Natural killer cell treated with Interleukin-12 subunit alpha and Interleukin-12 subunit beta and Interleukin-15 and Interleukin-18, amount 100 ng/mL, for 72 hours (primary cell): ENCODE results near the gene TNFRSF4. TPM values are rescaled to one million over a fixed set of nuclear protein-coding genes. Genes with fewer than 3 reads are reported as not detected.

ENCODE experiments used
- ATAC-seq, 2 donors: fragments of 150-1000 bp; cut with Tn5 transposase in 1 of 2; sonication (Bioruptor Pico), chemical (Tn5 transposase) in 1 of 2; 2 replicates each; pipeline ENCODE4 v1.10.0; 2021
- DNase-seq: peaks from one replicate; pipeline ENCODE4 v3.0.0; 2022; ENCODE audit warnings: low spot score
- H3K27ac Mint-ChIP-seq, 2 donors: 1 replicate in 1 of 2; 2 replicates in 1 of 2; pipeline ENCODE4 v1.8.0; 2022; ENCODE audit warnings: mixed read lengths in 2 of 2, mild to moderate bottlenecking in 1 of 2, moderate library complexity in 1 of 2
- H3K27me3 Mint-ChIP-seq, 2 donors: 1 replicate in 1 of 2; 2 replicates in 1 of 2; pipeline ENCODE4 v1.8.0; 2022; ENCODE audit warnings: mixed read lengths in 2 of 2
- H3K36me3 Mint-ChIP-seq: one replicate; pipeline ENCODE4 v1.8.0; 2022; ENCODE audit warnings: mixed read lengths
- H3K4me1 Mint-ChIP-seq, 2 donors: 1 replicate in 1 of 2; 2 replicates in 1 of 2; pipeline ENCODE4 v1.8.0; 2022; ENCODE audit warnings: low read depth in 2 of 2, mixed read lengths in 2 of 2, mild to moderate bottlenecking in 1 of 2
- H3K4me3 Mint-ChIP-seq: one replicate; pipeline ENCODE4 v1.8.0; 2022; ENCODE audit warnings: mixed read lengths
- H3K9me3 Mint-ChIP-seq: 2 replicates; pipeline ENCODE4 v1.8.0; 2022; ENCODE audit warnings: mixed read lengths
- total RNA-seq, 2 donors: library from RNA; stranded (reverse); gene quantifications; one replicate each; pipeline ENCODE4 v1.2.3, GENCODE V29; 2022

Gene TNFRSF4
- total RNA-seq, 2 donors from 2014 or later: 56.8 to 305 TPM

GRCh38 chr1:1168451-1169411 lies 45.2 kb downstream of the TNFRSF4 start:
- Mint-ChIP-seq H3K9me3 (no peaks in the 10 kb centered on the region), H3K4me3 (no peak overlapping the region), H3K36me3 (no peaks in the 10 kb centered on the region), H3K27me3 (peaks cover 0 to 2% of the 10 kb centered on the region in 2 donors), H3K27ac (no peak overlapping the region), H3K4me1 (peaks cover 5 to 14% of the 10 kb centered on the region in 2 donors)
- no peak for ATAC-seq
- no peak for DNase-seq

GRCh38 chr1:1167841-1168450 lies 46.0 kb downstream of the TNFRSF4 start:
- peaks cover 0 to 2% of the 10 kb centered on the region in 2 donors for H3K27me3 Mint-ChIP-seq
- H3K4me3 Mint-ChIP-seq: no peak overlapping the region
- ATAC-seq (no peak), DNase-seq (no peak)
- H3K4me1 Mint-ChIP-seq: peaks cover 5 to 14% of the 10 kb centered on the region in 2 donors
- no peaks in the 10 kb centered on the region for H3K36me3 Mint-ChIP-seq
- H3K9me3 Mint-ChIP-seq: no peaks in the 10 kb centered on the region
- H3K27ac Mint-ChIP-seq: no peak overlapping the region

GRCh38 chr1:1167398-1167821 lies 46.5 kb downstream of the TNFRSF4 start:
- Mint-ChIP-seq H3K4me1 (peaks cover 5 to 14% of the 10 kb centered on the region in 2 donors), H3K36me3 (no peaks in the 10 kb centered on the region), H3K4me3 (no peak overlapping the region), H3K27me3 (peaks cover 0 to 2% of the 10 kb centered on the region in 2 donors), H3K9me3 (no peaks in the 10 kb centered on the region), H3K27ac (no peak overlapping the region)
- DNase-seq: no peak
- no peak for ATAC-seq

- Mint-ChIP-seq H3K9me3 (no peaks in the 10 kb centered on the region), H3K4me1 (peaks cover 5 to 9% of the 10 kb centered on the region in 2 donors), H3K27ac (no peak overlapping the region), H3K27me3 (no peaks in the 10 kb centered on the region), H3K4me3 (no peak overlapping the region), H3K36me3 (no peaks in the 10 kb centered on the region)
- ATAC-seq (no peak), DNase-seq (peak; percentile 56)
Measured at GRCh38 chr1:1166642-1167397, 47.1 kb downstream of the TNFRSF4 start.

- no peaks in the 10 kb centered on the region for H3K27me3 Mint-ChIP-seq
- H3K4me3 Mint-ChIP-seq: peak overlapping the region; percentile 36
- peaks cover 5 to 9% of the 10 kb centered on the region in 2 donors for H3K4me1 Mint-ChIP-seq
- DNase-seq (peak; percentile 59), ATAC-seq (peak in 1 of 2 donors; percentile 25)
- H3K27ac Mint-ChIP-seq: peak overlapping the region in 1 of 2 donors; percentile 47
- no peaks in the 10 kb centered on the region for H3K9me3 Mint-ChIP-seq
- H3K36me3 Mint-ChIP-seq: no peaks in the 10 kb centered on the region
Measured at GRCh38 chr1:1165900-1166421, 48.0 kb downstream of the TNFRSF4 start.

- H3K27ac Mint-ChIP-seq: peak overlapping the region in 1 of 2 donors; percentile 47
- no peaks in the 10 kb centered on the region for H3K36me3 Mint-ChIP-seq
- H3K9me3 Mint-ChIP-seq: no peaks in the 10 kb centered on the region
- DNase-seq (no peak), ATAC-seq (no peak)
- no peaks in the 10 kb centered on the region for H3K27me3 Mint-ChIP-seq
- peaks cover 5 to 9% of the 10 kb centered on the region in 2 donors for H3K4me1 Mint-ChIP-seq
- peak overlapping the region; percentile 36 for H3K4me3 Mint-ChIP-seq
Measured at GRCh38 chr1:1165485-1165884, 48.5 kb downstream of the TNFRSF4 start.

- Mint-ChIP-seq H3K9me3 (no peaks in the 10 kb centered on the region), H3K27me3 (no peaks in the 10 kb centered on the region), H3K36me3 (no peaks in the 10 kb centered on the region), H3K4me3 (no peak overlapping the region), H3K27ac (no peak overlapping the region), H3K4me1 (peaks cover 5 to 6% of the 10 kb centered on the region in 2 donors)
- ATAC-seq (no peak), DNase-seq (no peak)
Measured at GRCh38 chr1:1164701-1165451, 49.1 kb downstream of the TNFRSF4 start.

- H3K36me3 Mint-ChIP-seq: no peaks in the 10 kb centered on the region
- H3K9me3 Mint-ChIP-seq: no peaks in the 10 kb centered on the region
- peaks cover 5 to 6% of the 10 kb centered on the region in 2 donors for H3K4me1 Mint-ChIP-seq
- no peak overlapping the region for H3K4me3 Mint-ChIP-seq
- ATAC-seq (no peak), DNase-seq (no peak)
- H3K27ac Mint-ChIP-seq: peak overlapping the region; percentile 41 to 43
- H3K27me3 Mint-ChIP-seq: no peaks in the 10 kb centered on the region
Measured at GRCh38 chr1:1164361-1164700, 49.6 kb downstream of the TNFRSF4 start.

GRCh38 chr1:1163538-1164070 lies 50.3 kb downstream of the TNFRSF4 start:
- peaks cover 5 to 6% of the 10 kb centered on the region in 2 donors for H3K4me1 Mint-ChIP-seq
- H3K27ac Mint-ChIP-seq: peak overlapping the region; percentile 41 to 43
- no peaks in the 10 kb centered on the region for H3K9me3 Mint-ChIP-seq
- no peaks in the 10 kb centered on the region for H3K36me3 Mint-ChIP-seq
- no peak overlapping the region for H3K4me3 Mint-ChIP-seq
- ATAC-seq (no peak), DNase-seq (peak; percentile 60)
- no peaks in the 10 kb centered on the region for H3K27me3 Mint-ChIP-seq

GRCh38 chr1:1162597-1163537 lies 51.1 kb downstream of the TNFRSF4 start:
- Mint-ChIP-seq H3K4me3 (no peak overlapping the region), H3K27me3 (no peaks in the 10 kb centered on the region), H3K4me1 (peaks cover 5 to 6% of the 10 kb centered on the region in 2 donors), H3K36me3 (no peaks in the 10 kb centered on the region), H3K27ac (no peak overlapping the region), H3K9me3 (no peaks in the 10 kb centered on the region)
- DNase-seq (no peak), ATAC-seq (no peak)

- ATAC-seq (no peak), DNase-seq (no peak)
- peaks cover 5 to 6% of the 10 kb centered on the region in 2 donors for H3K4me1 Mint-ChIP-seq
- no peak overlapping the region for H3K4me3 Mint-ChIP-seq
- H3K9me3 Mint-ChIP-seq: no peaks in the 10 kb centered on the region
- no peaks in the 10 kb centered on the region for H3K36me3 Mint-ChIP-seq
- H3K27ac Mint-ChIP-seq: no peak overlapping the region
- no peaks in the 10 kb centered on the region for H3K27me3 Mint-ChIP-seq
Measured at GRCh38 chr1:1161683-1162079, 52.3 kb downstream of the TNFRSF4 start.
